Glutamatergic neuron (in vitro differentiated cells): ENCODE results near the gene MTMR8. TPM values are rescaled to one million over a fixed set of nuclear protein-coding genes. Genes with fewer than 3 reads are reported as not detected.

Experiments used
- DNase-seq: peaks from one replicate; pipeline ENCODE4 v3.0.0; 2022
- H3K27ac Mint-ChIP-seq: one replicate; pipeline ENCODE4 v1.8.0; 2020; ENCODE audit warnings: mild to moderate bottlenecking, mixed read lengths, inconsistent platforms; ENCODE audit not compliant: unreplicated experiment
- H3K27me3 Mint-ChIP-seq: one replicate; pipeline ENCODE4 v1.8.0; 2020; ENCODE audit warnings: mild to moderate bottlenecking, moderate library complexity, mixed read lengths, inconsistent platforms; ENCODE audit not compliant: unreplicated experiment
- H3K36me3 Mint-ChIP-seq: one replicate; pipeline ENCODE4 v1.8.0; 2020; ENCODE audit warnings: mild to moderate bottlenecking, mixed read lengths, inconsistent platforms; ENCODE audit not compliant: unreplicated experiment
- H3K4me1 Mint-ChIP-seq: one replicate; pipeline ENCODE4 v1.8.0; 2020; ENCODE audit warnings: mild to moderate bottlenecking, low read depth, mixed read lengths, inconsistent platforms; ENCODE audit not compliant: unreplicated experiment
- H3K4me3 Mint-ChIP-seq: one replicate; pipeline ENCODE4 v1.8.0; 2020; ENCODE audit warnings: mild to moderate bottlenecking, mixed read lengths, inconsistent platforms; ENCODE audit not compliant: unreplicated experiment
- H3K9me3 Mint-ChIP-seq: one replicate; pipeline ENCODE4 v1.8.0; 2020; ENCODE audit warnings: mild to moderate bottlenecking, moderate library complexity, mixed read lengths, inconsistent platforms; ENCODE audit not compliant: unreplicated experiment
- CTCF ChIP-seq: fragments of 200-600 bp; sonication (generic); IDR thresholded peaks from one replicate; pipeline ENCODE4 v1.5.0; 2021; ENCODE audit not compliant: partially characterized antibody, unreplicated experiment
- long read RNA-seq: library from polyadenylated mRNA; unstranded; transcript quantifications from one replicate; pipeline ENCODE4 v2.0.0, GENCODE V29; 2020; ENCODE audit not compliant: unreplicated experiment
- total RNA-seq: library from RNA; stranded (reverse); fragmentation: NEBNext Ultra II Directional; extraction: Animal tissue kit (Norgen Biotek cat#: 25700); gene quantifications from one replicate; pipeline ENCODE4 v1.2.1, GENCODE V29; 2021; ENCODE audit not compliant: unreplicated experiment

MTMR8 gene
- 2.2 TPM for total RNA-seq
- long read RNA-seq, result 0 reads

DNA sequence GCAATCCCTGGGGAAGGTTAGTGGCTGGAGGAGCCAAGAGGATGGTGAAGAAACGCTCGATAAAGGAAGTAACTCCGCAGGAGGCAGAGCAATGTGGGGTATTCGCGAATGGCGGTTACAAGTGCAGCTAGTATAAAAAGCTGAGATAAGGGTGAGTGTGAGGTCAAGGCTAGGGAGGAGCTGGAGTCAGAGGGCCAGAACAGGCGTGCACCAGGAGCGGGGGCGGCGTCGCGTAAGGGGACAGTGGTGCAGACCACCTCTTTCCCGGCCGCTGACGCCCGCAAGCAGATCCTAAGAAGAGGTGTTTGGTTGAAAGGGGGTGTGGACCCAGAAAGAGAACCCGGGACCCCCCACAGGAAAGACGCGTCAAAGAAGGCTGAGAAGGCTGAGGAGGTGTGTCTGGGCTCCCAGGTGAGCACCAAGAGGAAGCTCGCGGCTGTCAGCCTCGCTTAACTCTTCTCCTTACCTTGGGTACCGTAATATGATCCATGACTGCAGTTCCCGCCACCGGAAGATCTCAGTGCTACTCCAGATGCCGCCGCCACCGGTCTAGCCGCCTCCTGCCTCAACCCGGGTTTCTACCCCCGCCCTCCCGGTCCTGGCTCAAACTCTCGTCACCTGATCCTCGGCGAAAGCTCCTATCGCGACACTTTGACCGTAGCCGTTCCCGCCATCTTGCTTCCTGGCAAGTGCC, at the start of gene MTMR8:
MTMR8 (minus strand) TSS at position 579 of the 694 bp plus-strand sequence; CDS start at position 490, 89 bp downstream.
- H3K27me3 Mint-ChIP-seq, result peaks cover 3% of the 10 kb centered on the region
- H3K36me3 Mint-ChIP-seq, result no peaks in the 10 kb centered on the region

GRCh38 chrX:64439551-64439950, 44.3 kb upstream of the MTMR8 start:
- Mint-ChIP-seq H3K36me3 (no peaks in the 10 kb centered on the region), H3K27me3 (no peaks in the 10 kb centered on the region), H3K4me1 (no peaks in the 10 kb centered on the region), H3K4me3 (no peak overlapping the region), H3K27ac (no peak overlapping the region), H3K9me3 (no peaks in the 10 kb centered on the region)
- TF ChIP-seq CTCF, result no peak
- DNase-seq, result no peak

More for the DNA sequence above, at the start of gene MTMR8:
- H3K27ac Mint-ChIP-seq, result no peak within 1 kb of the TSS
- H3K4me1 Mint-ChIP-seq, result no peaks in the 10 kb centered on the region
- TF ChIP-seq CTCF, result no peak
- peak; percentile 75 for DNase-seq
- H3K9me3 Mint-ChIP-seq, result peaks cover 3% of the 10 kb centered on the region
- H3K4me3 Mint-ChIP-seq, result peak within 1 kb of the TSS; percentile 96

GRCh38 chrX:64437665-64438064, 42.4 kb upstream of the MTMR8 start:
- H3K36me3 Mint-ChIP-seq, result no peaks in the 10 kb centered on the region
- no peak overlapping the region for H3K4me3 Mint-ChIP-seq
- DNase-seq, result no peak
- TF ChIP-seq CTCF, result no peak
- peaks cover 2% of the 10 kb centered on the region for H3K9me3 Mint-ChIP-seq
- H3K4me1 Mint-ChIP-seq, result no peaks in the 10 kb centered on the region
- H3K27ac Mint-ChIP-seq, result no peak overlapping the region
- no peaks in the 10 kb centered on the region for H3K27me3 Mint-ChIP-seq

DNA sequence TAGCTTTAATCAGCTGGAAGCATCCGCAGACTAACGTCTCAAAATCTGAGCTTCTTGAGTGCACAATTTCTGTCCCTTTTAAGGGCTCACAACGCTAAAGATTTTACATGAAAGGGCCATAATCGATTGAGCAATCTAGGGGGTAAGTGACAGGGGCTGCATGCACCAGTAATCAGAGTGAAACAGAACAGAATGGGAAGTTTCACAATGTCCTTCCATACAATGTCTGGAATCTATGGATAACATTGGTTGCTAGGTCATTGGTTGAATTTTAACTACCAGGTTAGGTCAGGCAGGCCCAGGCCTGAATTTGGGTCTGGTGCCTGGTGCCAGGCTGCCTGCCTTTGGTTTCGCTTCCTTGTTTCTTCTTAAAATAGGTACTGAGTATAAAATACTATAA, 42.0 kb upstream of the MTMR8 start:
- Mint-ChIP-seq H3K27ac (no peak overlapping the region), H3K4me1 (no peaks in the 10 kb centered on the region), H3K36me3 (no peaks in the 10 kb centered on the region), H3K4me3 (no peak overlapping the region), H3K27me3 (no peaks in the 10 kb centered on the region), H3K9me3 (peaks cover 2% of the 10 kb centered on the region)
- DNase-seq, result no peak
- no peak for TF ChIP-seq CTCF

- no peaks in the 10 kb centered on the region for H3K4me1 Mint-ChIP-seq
- no peak for DNase-seq
- no peak overlapping the region for H3K4me3 Mint-ChIP-seq
- peaks cover 2% of the 10 kb centered on the region for H3K9me3 Mint-ChIP-seq
- no peak overlapping the region for H3K27ac Mint-ChIP-seq
- no peaks in the 10 kb centered on the region for H3K27me3 Mint-ChIP-seq
- H3K36me3 Mint-ChIP-seq, result no peaks in the 10 kb centered on the region
- no peak for TF ChIP-seq CTCF
These were observed 33.1 kb upstream of the MTMR8 start for GRCh38 chrX:64428371-64428770.
